Calu3 (cell line): Measurements from ENCODE around the gene CHRNA3. TPM values are rescaled to one million over a fixed set of nuclear protein-coding genes. Genes with fewer than 3 reads are reported as not detected.
A peak's percentile ranks its signal among the peaks of the same experiment; 100 is the strongest.
"Not testable (repeated sequence)": the region's sequence is repeated elsewhere in the genome, so short reads cannot be mapped to it uniquely, and the experiment has no call there.

Experiments used
- BruUV-seq: library from RNA; stranded (reverse); fragments of 400-500 nt; replicated peaks from 2 replicates; lab custom pipeline; 2021; lab: Mats Ljungman, UMichigan
- CTCF ChIA-PET: fragments of 300-600 bp; sonication (Branson Sonifier 250); formaldehyde crosslinking; loops from one replicate; lab custom pipeline; 2022; ENCODE audit warnings: antibody characterized with exemption; lab: Charles Lee
- DNase-seq: peaks from one replicate; pipeline ENCODE4 v3.0.0; 2022
- H3K27ac Mint-ChIP-seq: one replicate; pipeline ENCODE4 v1.8.0; 2022; ENCODE audit warnings: mixed read lengths; ENCODE audit not compliant: unreplicated experiment
- H3K27me3 Mint-ChIP-seq: one replicate; pipeline ENCODE4 v1.8.0; 2022; ENCODE audit warnings: mixed read lengths; ENCODE audit not compliant: unreplicated experiment
- H3K36me3 Mint-ChIP-seq: one replicate; pipeline ENCODE4 v1.8.0; 2022; ENCODE audit warnings: mild to moderate bottlenecking, moderate library complexity, mixed read lengths; ENCODE audit not compliant: insufficient read depth, unreplicated experiment
- H3K4me1 Mint-ChIP-seq: one replicate; pipeline ENCODE4 v1.8.0; 2022; ENCODE audit warnings: mild to moderate bottlenecking, low read depth, mixed read lengths; ENCODE audit not compliant: unreplicated experiment
- H3K4me3 Mint-ChIP-seq: one replicate; pipeline ENCODE4 v1.8.0; 2022; ENCODE audit warnings: mild to moderate bottlenecking, low read depth, moderate library complexity, mixed read lengths; ENCODE audit not compliant: unreplicated experiment
- H3K9me3 Mint-ChIP-seq: one replicate; pipeline ENCODE4 v1.8.0; 2022; ENCODE audit warnings: low read depth, mixed read lengths; ENCODE audit not compliant: unreplicated experiment
- intact Hi-C: fragments of 100-400 bp; cut with micrococcal nuclease; formaldehyde crosslinking; loops from one replicate; pipeline ENCODE4 v1.10.0; 2022; ENCODE audit not compliant: unreplicated experiment
- total RNA-seq: library from RNA; stranded (reverse); gene quantifications from 2 replicates; pipeline ENCODE4 v1.2.3, GENCODE V29; 2022
- TF ChIP-seq, protein P1 (sequence below): fragments of 200-600 bp; IDR thresholded peaks from one replicate; pipeline ENCODE4 v1.8.0; 2022; ENCODE audit warnings: antibody characterized with exemption; ENCODE audit not compliant: unreplicated experiment

Gene CHRNA3
- total RNA-seq, 1 experiment from 2014 or later: not detected

DNA sequence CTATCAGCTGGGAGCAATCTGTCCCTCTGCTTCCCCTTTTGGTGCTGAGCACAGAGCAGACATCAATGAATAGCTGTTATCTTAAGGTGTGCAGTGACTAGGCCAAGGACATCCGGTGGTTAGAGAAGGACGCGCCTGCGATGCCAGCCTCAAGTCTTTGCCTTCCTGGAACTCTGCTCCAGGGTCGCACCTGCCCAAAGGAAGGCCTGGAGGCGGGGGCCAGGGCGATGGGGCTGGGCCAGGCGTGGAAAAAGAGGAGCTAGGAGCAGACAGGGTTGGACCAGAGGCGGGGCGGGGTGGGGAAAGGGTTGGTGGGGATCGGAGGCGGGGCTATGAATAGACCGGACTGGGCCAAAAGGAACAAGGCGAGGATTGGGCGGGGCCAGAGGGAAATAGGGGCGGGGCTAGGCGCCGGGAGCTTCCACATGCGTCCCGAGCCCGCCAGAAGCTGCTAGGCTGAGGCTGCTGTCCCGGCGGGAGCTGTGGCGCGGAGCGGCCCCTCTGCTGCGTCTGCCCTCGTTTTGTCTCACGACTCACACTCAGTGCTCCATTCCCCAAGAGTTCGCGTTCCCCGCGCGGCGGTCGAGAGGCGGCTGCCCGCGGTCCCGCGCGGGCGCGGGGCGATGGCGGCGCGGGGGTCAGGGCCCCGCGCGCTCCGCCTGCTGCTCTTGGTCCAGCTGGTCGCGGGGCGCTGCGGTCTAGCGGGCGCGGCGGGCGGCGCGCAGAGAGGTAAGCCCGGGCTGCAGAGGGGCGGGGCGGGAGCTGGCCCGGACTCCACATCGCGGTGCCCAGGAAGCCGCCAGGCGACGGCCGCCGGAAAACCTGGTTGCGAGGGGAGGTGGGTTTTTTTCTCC, 55.5 kb downstream of the CHRNA3 start, which contains the start of gene CHRNA5:
TSS of gene CHRNA5 (plus strand) at position 424 of the 854 bp plus-strand sequence. CDS start at position 624, 200 bp downstream.
- Mint-ChIP-seq H3K36me3 (peaks cover 30% of the 10 kb centered on the region), H3K27me3 (no peaks in the 10 kb centered on the region), H3K4me1 (peaks cover 7% of the 10 kb centered on the region), H3K27ac (peak within 1 kb of the TSS; percentile 92), H3K9me3 (no peaks in the 10 kb centered on the region), H3K4me3 (peak within 1 kb of the TSS; percentile 87)
- no TSS peak for BruUV-seq
- intact Hi-C loops: no loop called here
- TF ChIP-seq, protein P1, sequence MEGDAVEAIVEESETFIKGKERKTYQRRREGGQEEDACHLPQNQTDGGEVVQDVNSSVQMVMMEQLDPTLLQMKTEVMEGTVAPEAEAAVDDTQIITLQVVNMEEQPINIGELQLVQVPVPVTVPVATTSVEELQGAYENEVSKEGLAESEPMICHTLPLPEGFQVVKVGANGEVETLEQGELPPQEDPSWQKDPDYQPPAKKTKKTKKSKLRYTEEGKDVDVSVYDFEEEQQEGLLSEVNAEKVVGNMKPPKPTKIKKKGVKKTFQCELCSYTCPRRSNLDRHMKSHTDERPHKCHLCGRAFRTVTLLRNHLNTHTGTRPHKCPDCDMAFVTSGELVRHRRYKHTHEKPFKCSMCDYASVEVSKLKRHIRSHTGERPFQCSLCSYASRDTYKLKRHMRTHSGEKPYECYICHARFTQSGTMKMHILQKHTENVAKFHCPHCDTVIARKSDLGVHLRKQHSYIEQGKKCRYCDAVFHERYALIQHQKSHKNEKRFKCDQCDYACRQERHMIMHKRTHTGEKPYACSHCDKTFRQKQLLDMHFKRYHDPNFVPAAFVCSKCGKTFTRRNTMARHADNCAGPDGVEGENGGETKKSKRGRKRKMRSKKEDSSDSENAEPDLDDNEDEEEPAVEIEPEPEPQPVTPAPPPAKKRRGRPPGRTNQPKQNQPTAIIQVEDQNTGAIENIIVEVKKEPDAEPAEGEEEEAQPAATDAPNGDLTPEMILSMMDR: no peak
- peak; percentile 98 for DNase-seq
- CTCF ChIA-PET: interaction anchor here (0.6 to 2.6 kb wide), 17 partner anchors 9 to 414 kb away, joined by 3 to 16 read pairs (median 3); partner anchors contain the start of genes HYKK, IREB2 and PSMA4

DNA sequence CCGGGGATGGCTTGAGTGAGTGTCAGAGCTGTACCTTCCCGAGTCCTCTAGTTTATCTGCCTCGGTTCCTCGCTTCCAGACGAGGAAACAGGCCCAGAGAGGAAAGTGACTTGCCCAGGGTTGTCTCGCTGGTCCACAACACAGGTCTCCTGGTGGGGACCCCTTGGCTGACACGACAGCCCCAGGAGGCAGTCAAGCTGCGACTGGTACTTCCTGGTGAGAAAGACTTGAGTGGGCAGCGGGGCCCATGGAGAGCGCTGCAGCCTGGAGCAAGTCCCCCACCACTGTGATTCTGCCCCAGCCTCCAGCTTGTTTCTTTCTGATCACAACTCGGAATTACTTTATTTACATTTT, 56.1 kb downstream of the CHRNA3 start:
- CTCF ChIA-PET: interaction anchor here (0.6 to 2.6 kb wide), 9 partner anchors 11 to 360 kb away, joined by 3 to 16 read pairs (median 3); partner anchors contain the start of genes HYKK, IREB2 and PSMA4
- intact Hi-C loops: no loop called here
- TF ChIP-seq, protein P1: no peak
- Mint-ChIP-seq H3K4me1 (peaks cover 7% of the 10 kb centered on the region), H3K27me3 (no peaks in the 10 kb centered on the region), H3K9me3 (no peaks in the 10 kb centered on the region), H3K4me3 (peak overlapping the region; percentile 87), H3K27ac (peak overlapping the region; percentile 92), H3K36me3 (peaks cover 30% of the 10 kb centered on the region)
- no peak for DNase-seq
- no TSS peak for BruUV-seq

DNA sequence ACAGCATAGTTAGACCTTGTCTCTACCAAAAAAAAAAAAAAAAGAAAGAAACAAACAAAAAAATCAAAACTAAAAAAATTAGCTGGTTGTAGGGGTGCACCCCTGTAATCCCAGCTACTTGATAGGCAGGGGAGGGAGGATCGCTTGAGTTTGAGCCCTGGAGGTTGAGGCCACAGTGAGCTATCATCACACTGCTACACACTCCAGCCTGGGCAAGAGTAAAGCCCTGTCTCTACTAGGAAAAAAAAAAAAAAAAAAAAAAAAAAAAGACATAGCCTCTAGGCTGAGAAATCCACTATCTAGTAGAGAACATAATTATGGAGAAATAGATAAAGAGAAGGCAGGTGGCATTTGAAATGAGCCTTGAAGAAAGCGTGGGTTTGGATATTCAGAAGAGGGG, 57.7 kb downstream of the CHRNA3 start:
- TF ChIP-seq, protein P1: no peak
- H3K4me1 Mint-ChIP-seq: peaks cover 7% of the 10 kb centered on the region
- no peak for DNase-seq
- no peaks in the 10 kb centered on the region for H3K27me3 Mint-ChIP-seq
- H3K27ac Mint-ChIP-seq: no peak overlapping the region
- no TSS peak for BruUV-seq
- CTCF ChIA-PET: interaction anchor here (0.6 kb wide), 1 partner anchor 78 kb away, joined by 7 read pairs; no protein-coding TSS in a partner anchor
- H3K9me3 Mint-ChIP-seq: no peaks in the 10 kb centered on the region
- no peak overlapping the region for H3K4me3 Mint-ChIP-seq
- intact Hi-C loops: no loop called here
- H3K36me3 Mint-ChIP-seq: peaks cover 30% of the 10 kb centered on the region

DNA sequence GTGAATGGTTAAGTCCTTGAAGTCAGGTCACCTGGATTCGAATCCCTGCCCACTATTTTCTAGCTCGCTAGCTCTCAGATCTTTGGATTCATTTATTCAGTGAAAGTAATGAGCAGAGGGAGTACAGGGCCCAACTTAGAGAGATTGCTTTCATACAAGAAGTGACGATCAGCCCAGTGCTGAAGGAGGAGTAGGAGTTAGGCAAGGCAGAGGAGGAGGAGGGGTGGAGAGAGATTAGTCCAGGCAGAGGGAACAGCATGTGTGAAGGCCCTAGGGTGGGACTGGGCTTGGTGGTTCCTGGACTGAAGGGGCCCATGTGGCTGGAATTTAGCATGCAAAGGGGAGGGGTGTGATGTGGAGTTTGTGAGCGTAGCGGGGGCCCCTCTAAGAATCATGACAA, 59.3 kb downstream of the CHRNA3 start:
- Mint-ChIP-seq H3K9me3 (no peaks in the 10 kb centered on the region), H3K4me3 (no peak overlapping the region), H3K27me3 (no peaks in the 10 kb centered on the region), H3K27ac (no peak overlapping the region), H3K36me3 (peaks cover 17% of the 10 kb centered on the region), H3K4me1 (peaks cover 7% of the 10 kb centered on the region)
- no TSS peak for BruUV-seq
- DNase-seq: no peak
- TF ChIP-seq, protein P1: no peak
- CTCF ChIA-PET: no interaction called here
- intact Hi-C loops: no loop called here

DNA sequence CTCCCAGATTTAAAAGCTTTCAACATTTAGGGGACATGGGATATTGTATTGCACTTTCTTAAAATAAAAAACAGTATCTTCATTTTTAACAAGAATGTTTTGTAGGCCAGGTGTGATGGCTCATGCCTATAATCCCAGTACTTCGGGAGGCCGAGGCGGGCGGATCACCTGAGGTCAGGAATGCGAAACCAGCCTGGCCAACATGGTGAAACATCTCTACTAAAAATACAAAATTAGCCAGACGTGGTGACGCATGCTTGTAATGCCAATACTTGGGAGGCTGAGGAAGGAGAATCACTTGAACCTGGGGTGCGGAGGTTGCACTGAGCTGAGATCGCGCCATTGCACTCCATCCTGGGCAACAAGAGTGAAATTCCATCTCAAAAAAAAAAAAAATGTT, 60.6 kb downstream of the CHRNA3 start:
- BruUV-seq, H3K4me3 Mint-ChIP-seq, H3K27me3 Mint-ChIP-seq, intact Hi-C loops, H3K27ac Mint-ChIP-seq, H3K9me3 Mint-ChIP-seq, H3K36me3 Mint-ChIP-seq, H3K4me1 Mint-ChIP-seq, DNase-seq: not testable (repeated sequence)
- CTCF ChIA-PET: interaction anchor here (0.6 kb wide), 1 partner anchor 157 kb away, joined by 4 read pairs; no protein-coding TSS in a partner anchor
